Progenitor cell of endocrine pancreas (in vitro differentiated cells): Measurements from ENCODE around the gene ECD. TPM values are rescaled to one million over a fixed set of nuclear protein-coding genes. Genes with fewer than 3 reads are reported as not detected.
A peak's percentile ranks its signal among the peaks of the same experiment; 100 is the strongest.
"Not testable (repeated sequence)": the region's sequence is repeated elsewhere in the genome, so short reads cannot be mapped to it uniquely, and the experiment has no call there.

Experiments used
- DNase-seq: peaks from one replicate; pipeline ENCODE4 v3.0.0; 2021; ENCODE audit warnings: low spot score; ENCODE audit not compliant: unreplicated experiment
- H3K27ac Mint-ChIP-seq: 2 replicates; pipeline ENCODE4 v1.8.0; 2021; ENCODE audit warnings: mild to moderate bottlenecking, moderate library complexity, mixed read lengths
- H3K27me3 Mint-ChIP-seq: 2 replicates; pipeline ENCODE4 v1.8.0; 2021; ENCODE audit warnings: mixed read lengths
- H3K36me3 Mint-ChIP-seq: 2 replicates; pipeline ENCODE4 v1.8.0; 2022; ENCODE audit warnings: mixed read lengths; ENCODE audit not compliant: insufficient read depth
- H3K4me1 Mint-ChIP-seq: 2 replicates; pipeline ENCODE4 v1.8.0; 2021; ENCODE audit warnings: low read depth, mixed read lengths
- H3K4me3 Mint-ChIP-seq: 2 replicates; pipeline ENCODE4 v1.8.0; 2021; ENCODE audit warnings: low read depth, mild to moderate bottlenecking, moderate library complexity, mixed read lengths
- H3K9me3 Mint-ChIP-seq: 2 replicates; pipeline ENCODE4 v1.8.0; 2021; ENCODE audit warnings: low read depth, mixed read lengths
- CTCF ChIP-seq: fragments of 200-600 bp; sonication (generic); IDR thresholded peaks from one replicate; pipeline ENCODE4 v1.5.0; 2021; ENCODE audit warnings: antibody characterized with exemption, mild to moderate bottlenecking; ENCODE audit not compliant: unreplicated experiment
- total RNA-seq: library from RNA; stranded (reverse); gene quantifications from 2 replicates; pipeline ENCODE4 v1.2.1, GENCODE V29; 2021

The ECD gene
- total RNA-seq, 1 donor from 2014 or later = 29.7 TPM

- H3K4me3 Mint-ChIP-seq = no peak overlapping the region
- no peak for TF ChIP-seq CTCF
- H3K27ac Mint-ChIP-seq = no peak overlapping the region
- peaks cover 9% of the 10 kb centered on the region for H3K4me1 Mint-ChIP-seq
- no peaks in the 10 kb centered on the region for H3K27me3 Mint-ChIP-seq
- no peak for DNase-seq
- no peaks in the 10 kb centered on the region for H3K9me3 Mint-ChIP-seq
- H3K36me3 Mint-ChIP-seq = peaks cover 3% of the 10 kb centered on the region
These were observed 51.8 kb downstream of the ECD start for GRCh38 chr10:73116017-73116416.

DNA sequence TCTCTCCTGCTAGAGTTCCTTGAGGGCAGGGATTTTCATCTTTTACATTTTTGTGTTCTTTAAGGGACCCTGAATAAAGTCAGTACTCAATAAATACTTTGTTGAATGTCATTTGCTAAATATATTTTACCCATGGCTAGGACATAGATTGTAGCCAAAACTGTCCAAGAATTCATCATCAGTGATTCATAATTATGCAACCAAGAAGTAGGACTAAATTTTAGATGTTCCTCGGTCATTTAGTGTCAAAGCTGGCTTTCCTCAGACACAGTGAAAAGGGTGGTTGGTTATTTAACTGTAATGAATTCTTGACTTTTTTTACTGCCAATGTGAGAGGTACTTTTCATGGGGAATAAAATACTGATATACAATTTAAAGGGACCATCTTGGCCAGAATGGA, 54.3 kb downstream of the ECD start:
- TF ChIP-seq CTCF = no peak
- peaks cover 7% of the 10 kb centered on the region for H3K4me1 Mint-ChIP-seq
- H3K27ac Mint-ChIP-seq = no peak overlapping the region
- H3K9me3 Mint-ChIP-seq = peaks cover 3% of the 10 kb centered on the region
- no peak for DNase-seq
- no peak overlapping the region for H3K4me3 Mint-ChIP-seq
- H3K36me3 Mint-ChIP-seq = peaks cover 8% of the 10 kb centered on the region
- H3K27me3 Mint-ChIP-seq = no peaks in the 10 kb centered on the region

DNA sequence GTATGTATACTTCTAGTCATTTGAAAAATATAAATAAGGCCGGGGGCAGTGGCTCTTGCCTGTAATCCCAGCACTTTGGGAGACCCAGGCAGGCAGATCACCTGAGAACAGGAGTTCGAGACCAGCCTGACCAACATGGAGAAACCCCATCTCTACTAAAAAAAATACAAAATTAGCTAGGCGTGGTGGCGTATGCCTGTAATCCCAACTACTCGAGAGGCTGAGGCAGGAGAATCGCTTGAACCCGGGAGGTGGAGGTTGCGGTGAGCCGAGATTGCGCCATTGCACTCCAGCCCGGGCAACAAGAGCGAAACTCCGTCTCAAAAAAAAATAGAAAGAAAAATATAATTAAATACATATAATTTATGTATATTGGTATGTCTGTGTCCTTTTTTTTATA, 55.8 kb downstream of the ECD start:
- not testable (repeated sequence) for H3K27ac Mint-ChIP-seq, H3K36me3 Mint-ChIP-seq, H3K4me1 Mint-ChIP-seq, H3K9me3 Mint-ChIP-seq, H3K4me3 Mint-ChIP-seq, H3K27me3 Mint-ChIP-seq, DNase-seq

- no peak for TF ChIP-seq CTCF
- Mint-ChIP-seq H3K4me3 (peak within 1 kb of the TSS; percentile 88), H3K9me3 (peaks cover 3% of the 10 kb centered on the region), H3K36me3 (peaks cover 10% of the 10 kb centered on the region), H3K27me3 (no peaks in the 10 kb centered on the region), H3K4me1 (peaks cover 2% of the 10 kb centered on the region), H3K27ac (peak within 1 kb of the TSS; percentile 98)
- DNase-seq = peak; percentile 15
These were observed 57.4 kb downstream of the ECD start, which contains the start of gene NUDT13 for GRCh38 chr10:73110345-73110849. TSS of gene NUDT13 (plus strand) at chr10:73110455. CDS start at chr10:73114366, 3,911 bp downstream.

DNA sequence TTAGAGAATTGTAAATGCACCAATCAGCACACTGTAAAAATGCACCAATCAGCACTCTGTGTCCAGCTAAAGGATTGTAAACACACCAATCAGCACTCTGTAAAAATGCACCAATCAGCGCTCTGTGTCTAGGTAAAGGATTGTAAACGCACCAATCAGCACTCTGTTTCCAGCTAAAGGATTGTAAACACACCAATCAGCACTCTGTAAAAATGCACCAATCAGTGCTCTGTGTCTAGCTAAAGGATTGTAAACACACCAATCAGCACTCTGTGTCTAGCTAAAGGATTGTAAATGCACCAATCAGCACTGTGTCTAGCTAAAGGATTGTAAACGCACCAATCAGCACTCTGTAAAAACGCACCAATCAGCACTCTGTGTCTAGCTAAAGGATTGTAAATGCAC, 58.6 kb downstream of the ECD start:
- H3K36me3 Mint-ChIP-seq = peaks cover 10% of the 10 kb centered on the region
- H3K27ac Mint-ChIP-seq, H3K4me3 Mint-ChIP-seq, H3K9me3 Mint-ChIP-seq, H3K4me1 Mint-ChIP-seq, H3K27me3 Mint-ChIP-seq, DNase-seq: not testable (repeated sequence)

- Mint-ChIP-seq H3K4me3 (no peak overlapping the region), H3K4me1 (peaks cover 2% of the 10 kb centered on the region), H3K9me3 (peaks cover 3% of the 10 kb centered on the region), H3K27me3 (no peaks in the 10 kb centered on the region), H3K36me3 (peaks cover 12% of the 10 kb centered on the region), H3K27ac (no peak overlapping the region)
- no peak for TF ChIP-seq CTCF
- DNase-seq = no peak
These were observed 61.5 kb downstream of the ECD start for GRCh38 chr10:73106301-73106700.
